Panc1 (cell line): ENCODE measurements around the gene PSMB10. TPM values are rescaled to one million over a fixed set of nuclear protein-coding genes. Genes with fewer than 3 reads are reported as not detected.
"Not testable (repeated sequence)": the region's sequence is repeated elsewhere in the genome, so short reads cannot be mapped to it uniquely, and the experiment has no call there.

Experiments
- ATAC-seq: fragments of 200-7000 bp; cut with Tn5 transposase; 2 replicates; pipeline ENCODE4 v1.9.1; 2020; ENCODE audit warnings: mild to moderate bottlenecking, moderate library complexity
- BruUV-seq: library from RNA; stranded (reverse); fragments of 400-500 nt; replicated peaks from 2 replicates; lab custom pipeline; 2021; lab: Mats Ljungman, UMichigan
- CTCF ChIA-PET: fragments of 300-600 bp; sonication (Branson Sonifier 250); formaldehyde crosslinking; loops from one replicate; lab custom pipeline; 2022; ENCODE audit warnings: antibody characterized with exemption; lab: Charles Lee
- POLR2A ChIA-PET: fragments of 300-600 bp; sonication (Branson Sonifier 250); formaldehyde crosslinking; loops from one replicate; lab custom pipeline; 2022; ENCODE audit warnings: antibody characterized with exemption; lab: Charles Lee
- DNase-seq: peaks from one replicate; pipeline ENCODE4 v3.0.0-alpha.2; 2010; ENCODE audit warnings: low read depth, low spot score
- H3K27ac ChIP-seq: 2 replicates; pipeline ENCODE4 v1.5.1; 2011; ENCODE audit warnings: mild to moderate bottlenecking, low read length, inconsistent platforms
- H3K27me3 ChIP-seq: fragments of 200-500 bp; sonication (Bioruptor generic); 2 replicates; pipeline ENCODE4 v1.6.0; 2014; ENCODE audit warnings: low read length, inconsistent platforms; ENCODE audit not compliant: control insufficient read depth, insufficient read depth
- H3K36me3 ChIP-seq: fragments of 200-500 bp; sonication (Bioruptor generic); 2 replicates; pipeline ENCODE4 v1.5.1; 2014; ENCODE audit warnings: inconsistent platforms, mild to moderate bottlenecking, low read length, moderate library complexity; ENCODE audit not compliant: control insufficient read depth, insufficient read depth
- H3K4me1 ChIP-seq: 2 replicates; pipeline ENCODE4 v1.5.1; 2011; ENCODE audit warnings: inconsistent platforms, mild to moderate bottlenecking, low read length, moderate library complexity; ENCODE audit not compliant: control insufficient read depth, insufficient read depth
- H3K4me3 ChIP-seq, 2 experiments: 2 replicates each; pipeline ENCODE4 v1.5.1; 2011 to 2012; ENCODE audit warnings: low read depth in 2 of 2, low read length in 2 of 2, mild to moderate bottlenecking in 2 of 2, inconsistent platforms in 1 of 2, moderate library complexity in 1 of 2
- H3K9me3 ChIP-seq: fragments of 200-500 bp; sonication (Bioruptor generic); 2 replicates; pipeline ENCODE4 v1.5.1; 2014; ENCODE audit warnings: low read depth, mild to moderate bottlenecking, inconsistent platforms, low read length, moderate library complexity; ENCODE audit not compliant: control insufficient read depth, insufficient read depth
- CTCF ChIP-seq: fragments of 450-650 bp; IDR thresholded peaks from 2 replicates; pipeline ENCODE4 v1.5.1; 2017; ENCODE audit warnings: mild to moderate bottlenecking
- POLR2AphosphoS5 ChIP-seq: IDR thresholded peaks from 2 replicates; pipeline ENCODE4 v1.6.1; 2012; ENCODE audit warnings: mild to moderate bottlenecking, low read depth, low read length, moderate library complexity
- SIN3A ChIP-seq: IDR thresholded peaks from 2 replicates; pipeline ENCODE4 v1.6.1; 2012; ENCODE audit warnings: low read depth, mild to moderate bottlenecking, low read length, moderate library complexity, borderline replicate concordance; ENCODE audit not compliant: insufficient read depth
- TCF7L2 ChIP-seq: IDR thresholded peaks from 2 replicates; pipeline ENCODE4 v1.6.1; 2011; ENCODE audit warnings: mild to moderate bottlenecking, low read depth, low read length, inconsistent platforms
- in situ Hi-C: cut with HindIII; loops from 2 replicates; pipeline ENCODE4 v1.10.0; 2016; ENCODE audit warnings: low sequenced_read_pairs, low pct_unique_long_range_greater_than_20kb
- intact Hi-C: fragments of 100-400 bp; cut with micrococcal nuclease; formaldehyde crosslinking; loops from one replicate; pipeline ENCODE4 v1.10.0; 2022; ENCODE audit not compliant: unreplicated experiment
- total RNA-seq: library from RNA; stranded (reverse); gene quantifications from one replicate; pipeline ENCODE4 v1.2.1, GENCODE V29; 2021; ENCODE audit not compliant: unreplicated experiment
- TF ChIP-seq, protein P1 (sequence below), 2 experiments: IDR thresholded peaks; 2 replicates each; pipeline ENCODE4 v1.6.1; 2011 to 2012; ENCODE audit warnings: low read depth in 2 of 2, control low read depth in 1 of 2, low read length in 1 of 2, mild to moderate bottlenecking in 1 of 2, moderate library complexity in 1 of 2; ENCODE audit not compliant: insufficient read depth in 1 of 2

The PSMB10 gene
- total RNA-seq, 1 experiment from 2014 or later, result 47.7 TPM

GRCh38 chr16:67940446-67941089, 3.9 kb upstream of the PSMB10 start:
- Histone ChIP-seq H3K36me3 (peaks cover 2% of the 10 kb centered on the region; the same call in 1 of the 2 replicates), H3K4me1 (peaks cover 4% of the 10 kb centered on the region; the same call in 1 of the 2 replicates), H3K9me3 (no peaks in the 10 kb centered on the region), H3K27ac (no peak overlapping the region), H3K27me3 (no peaks in the 10 kb centered on the region), H3K4me3 (no peak overlapping the region)
- ChIA-PET CTCF (no interaction called here), POLR2A (no interaction called here)
- TF ChIP-seq CTCF (no peak), TCF7L2 (no peak), POLR2AphosphoS5 (no peak), SIN3A (no peak)
- TF ChIP-seq, protein P1, sequence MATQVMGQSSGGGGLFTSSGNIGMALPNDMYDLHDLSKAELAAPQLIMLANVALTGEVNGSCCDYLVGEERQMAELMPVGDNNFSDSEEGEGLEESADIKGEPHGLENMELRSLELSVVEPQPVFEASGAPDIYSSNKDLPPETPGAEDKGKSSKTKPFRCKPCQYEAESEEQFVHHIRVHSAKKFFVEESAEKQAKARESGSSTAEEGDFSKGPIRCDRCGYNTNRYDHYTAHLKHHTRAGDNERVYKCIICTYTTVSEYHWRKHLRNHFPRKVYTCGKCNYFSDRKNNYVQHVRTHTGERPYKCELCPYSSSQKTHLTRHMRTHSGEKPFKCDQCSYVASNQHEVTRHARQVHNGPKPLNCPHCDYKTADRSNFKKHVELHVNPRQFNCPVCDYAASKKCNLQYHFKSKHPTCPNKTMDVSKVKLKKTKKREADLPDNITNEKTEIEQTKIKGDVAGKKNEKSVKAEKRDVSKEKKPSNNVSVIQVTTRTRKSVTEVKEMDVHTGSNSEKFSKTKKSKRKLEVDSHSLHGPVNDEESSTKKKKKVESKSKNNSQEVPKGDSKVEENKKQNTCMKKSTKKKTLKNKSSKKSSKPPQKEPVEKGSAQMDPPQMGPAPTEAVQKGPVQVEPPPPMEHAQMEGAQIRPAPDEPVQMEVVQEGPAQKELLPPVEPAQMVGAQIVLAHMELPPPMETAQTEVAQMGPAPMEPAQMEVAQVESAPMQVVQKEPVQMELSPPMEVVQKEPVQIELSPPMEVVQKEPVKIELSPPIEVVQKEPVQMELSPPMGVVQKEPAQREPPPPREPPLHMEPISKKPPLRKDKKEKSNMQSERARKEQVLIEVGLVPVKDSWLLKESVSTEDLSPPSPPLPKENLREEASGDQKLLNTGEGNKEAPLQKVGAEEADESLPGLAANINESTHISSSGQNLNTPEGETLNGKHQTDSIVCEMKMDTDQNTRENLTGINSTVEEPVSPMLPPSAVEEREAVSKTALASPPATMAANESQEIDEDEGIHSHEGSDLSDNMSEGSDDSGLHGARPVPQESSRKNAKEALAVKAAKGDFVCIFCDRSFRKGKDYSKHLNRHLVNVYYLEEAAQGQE (IDR thresholded peaks at IDR 0.05; ENCODE audit: insufficient read depth in 1 of 2, low read depth in 2 of 2, low read length in 1 of 2), result no peak
- no TSS peak for BruUV-seq
- intact Hi-C loops, result no loop called here
- no peak for DNase-seq
- in situ Hi-C loops, result no loop called here
- no peak for ATAC-seq

DNA sequence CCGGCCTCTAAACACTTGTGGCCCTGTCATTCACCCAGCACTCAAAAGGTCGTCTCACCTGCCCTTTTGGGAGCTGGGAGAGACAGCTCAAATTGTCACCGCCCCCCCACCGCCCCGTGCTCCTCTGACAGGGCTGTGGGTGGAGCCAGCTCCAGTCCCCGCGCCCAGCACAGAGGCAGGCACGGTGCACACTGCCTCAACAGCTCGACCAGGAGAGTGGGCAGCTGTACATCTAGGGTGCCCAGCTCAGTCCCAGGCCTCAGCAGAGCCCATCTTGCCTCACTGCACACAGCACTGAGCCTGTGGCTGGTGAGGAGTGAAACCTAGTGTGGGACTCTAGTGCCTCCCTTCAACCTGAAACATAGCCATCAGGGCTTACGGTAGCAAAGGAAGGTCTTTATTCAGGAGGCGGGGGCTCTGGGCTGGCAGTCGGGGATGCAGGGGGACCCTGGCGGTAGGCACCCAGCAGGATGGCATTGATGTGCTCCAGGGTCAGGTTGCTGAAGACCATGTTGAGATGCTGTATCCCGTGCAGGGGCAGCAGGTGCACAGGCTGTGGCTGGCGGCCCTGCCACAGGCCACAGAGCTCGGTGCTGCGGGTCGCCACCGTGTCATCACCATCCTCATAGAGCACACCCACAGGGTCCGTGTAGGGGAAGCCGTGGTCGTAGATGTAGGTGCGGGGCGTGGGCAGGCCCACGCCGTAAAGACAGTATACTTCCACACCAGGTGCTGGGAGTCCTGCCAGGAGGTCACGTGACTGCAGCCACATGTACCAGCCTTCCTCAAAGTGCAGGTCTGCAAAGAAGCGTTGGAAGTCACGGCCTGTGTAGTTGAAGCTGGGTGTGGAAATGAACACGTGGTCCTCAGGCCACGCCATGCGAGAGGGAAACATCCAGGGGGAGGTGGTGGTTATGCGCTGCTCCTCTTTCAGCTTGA, 3.1 kb upstream of the PSMB10 start:
- no peak for ATAC-seq
- H3K4me1 ChIP-seq, result peaks cover 4% of the 10 kb centered on the region; the same call in 1 of the 2 replicates
- peaks cover 2% of the 10 kb centered on the region; the same call in 1 of the 2 replicates for H3K36me3 ChIP-seq
- in situ Hi-C loops (no loop called here), intact Hi-C loops (no loop called here)
- H3K27me3 ChIP-seq, result no peaks in the 10 kb centered on the region
- no peaks in the 10 kb centered on the region for H3K9me3 ChIP-seq
- no peak overlapping the region for H3K27ac ChIP-seq
- H3K4me3 ChIP-seq, result no peak overlapping the region
- no peak for TF ChIP-seq SIN3A
- no peak for TF ChIP-seq TCF7L2
- TF ChIP-seq, protein P1 (IDR thresholded peaks at IDR 0.05; ENCODE audit: insufficient read depth in 1 of 2, low read depth in 2 of 2, low read length in 1 of 2), result no peak
- TF ChIP-seq POLR2AphosphoS5, result no peak; the same call in 1 of the 2 replicates
- TF ChIP-seq CTCF, result no peak
- ChIA-PET POLR2A (no interaction called here), CTCF (interaction anchor here (0.7 kb wide), 1 partner anchor 12 kb away, joined by 3 read pairs; no protein-coding TSS in a partner anchor)
- DNase-seq, result no peak
- no TSS peak for BruUV-seq

GRCh38 chr16:67937713-67938112, 1.1 kb upstream of the PSMB10 start:
- H3K36me3 ChIP-seq, in situ Hi-C loops, H3K4me1 ChIP-seq, H3K27me3 ChIP-seq, BruUV-seq, H3K9me3 ChIP-seq, CTCF ChIA-PET, H3K4me3 ChIP-seq, DNase-seq, ATAC-seq, H3K27ac ChIP-seq, intact Hi-C loops: not testable (repeated sequence)
- POLR2A ChIA-PET, result interaction anchor here (0.7 kb wide), 1 partner anchor 202 kb away, joined by 12 read pairs; no protein-coding TSS in a partner anchor
